Stimulated activated naive B cell treated with anti-CD40 and anti-IgM and Interleukin-4, amounts not matched to agents 10 μg/mL and 1 μg/mL and 100 μg/mL, for 72 hours (primary cell): ENCODE results near the gene FAM174A.
A peak's percentile ranks its signal among the peaks of the same experiment; 100 is the strongest.
"Not testable (repeated sequence)": the region's sequence is repeated elsewhere in the genome, so short reads cannot be mapped to it uniquely, and the experiment has no call there.

Experiments used
- ATAC-seq, 2 donors: fragments of 150-1000 bp; cut with Tn5 transposase; replicated peaks; 2 replicates each; pipeline ENCODE4 v1.10.0; 2021; ENCODE audit warnings: moderate library complexity in 1 of 2
- DNase-seq: peaks from one replicate; pipeline ENCODE4 v3.0.0; 2021
- H3K27ac Mint-ChIP-seq: one replicate; pipeline ENCODE4 v1.8.0; 2022; ENCODE audit warnings: mild to moderate bottlenecking, mixed read lengths
- H3K27me3 Mint-ChIP-seq, 2 donors: one replicate each; pipeline ENCODE4 v1.8.0; 2022; ENCODE audit warnings: mixed read lengths in 2 of 2
- H3K36me3 Mint-ChIP-seq, 2 donors: one replicate each; pipeline ENCODE4 v1.8.0; 2022; ENCODE audit warnings: mixed read lengths in 2 of 2, mild to moderate bottlenecking in 1 of 2
- H3K4me1 Mint-ChIP-seq, 2 donors: one replicate each; pipeline ENCODE4 v1.8.0; 2022; ENCODE audit warnings: mixed read lengths in 2 of 2, mild to moderate bottlenecking in 1 of 2
- H3K4me3 Mint-ChIP-seq, 2 donors: one replicate each; pipeline ENCODE4 v1.8.0; 2022; ENCODE audit warnings: mild to moderate bottlenecking in 2 of 2, mixed read lengths in 2 of 2, moderate library complexity in 1 of 2
- H3K9me3 Mint-ChIP-seq, 2 donors: one replicate each; pipeline ENCODE4 v1.8.0; 2022; ENCODE audit warnings: mixed read lengths in 2 of 2, mild to moderate bottlenecking in 1 of 2

The FAM174A gene

DNA sequence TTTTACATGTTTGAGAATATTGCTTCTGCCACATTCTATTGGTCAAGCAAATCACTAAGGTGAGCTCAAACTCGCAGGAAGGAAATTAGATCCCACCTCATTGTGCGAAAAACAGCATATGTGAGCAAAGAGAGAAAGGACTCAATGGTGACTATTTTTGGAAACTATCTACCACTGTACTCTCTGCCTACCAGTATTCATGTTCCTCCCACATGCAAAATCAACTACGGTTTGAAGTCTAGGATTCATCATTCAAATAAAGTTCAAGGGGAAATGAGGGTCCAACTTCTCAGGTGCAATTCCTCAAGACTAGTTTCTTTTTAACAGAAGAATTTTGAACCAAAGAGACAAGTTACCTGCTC lies 60.6 kb downstream of the FAM174A start:
- H3K9me3 Mint-ChIP-seq, result no peaks in the 10 kb centered on the region
- no peak overlapping the region for H3K4me3 Mint-ChIP-seq
- H3K27me3 Mint-ChIP-seq, result no peaks in the 10 kb centered on the region
- no peak for DNase-seq
- no peaks in the 10 kb centered on the region for H3K36me3 Mint-ChIP-seq
- no peak for ATAC-seq
- H3K27ac Mint-ChIP-seq, result no peak overlapping the region
- H3K4me1 Mint-ChIP-seq, result peaks cover 4 to 11% of the 10 kb centered on the region in 2 donors

DNA sequence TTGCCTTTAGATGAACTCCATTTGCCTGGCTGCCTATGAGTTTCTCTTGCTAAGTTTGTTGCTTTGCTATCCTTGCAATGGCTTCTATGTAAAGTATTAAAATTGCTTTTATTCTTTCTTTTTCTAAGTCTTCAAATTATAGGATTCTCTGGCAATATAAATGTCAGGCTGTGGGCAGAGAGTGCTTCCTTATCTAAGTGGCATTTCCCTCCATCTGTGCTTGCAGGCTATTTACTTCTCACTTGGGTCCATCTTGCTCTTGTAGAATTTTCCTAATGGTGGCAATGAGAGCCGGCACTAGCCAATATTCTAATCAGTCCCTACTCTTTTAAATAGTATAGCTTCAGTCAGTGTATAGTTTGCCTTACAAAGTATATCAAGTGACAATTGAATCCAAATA lies 63.3 kb downstream of the FAM174A start:
- ATAC-seq (no peak), DNase-seq (no peak)
- Mint-ChIP-seq H3K9me3 (no peaks in the 10 kb centered on the region), H3K36me3 (no peaks in the 10 kb centered on the region), H3K27me3 (no peaks in the 10 kb centered on the region), H3K27ac (no peak overlapping the region), H3K4me3 (no peak overlapping the region), H3K4me1 (peaks cover 4 to 11% of the 10 kb centered on the region in 2 donors)

DNA sequence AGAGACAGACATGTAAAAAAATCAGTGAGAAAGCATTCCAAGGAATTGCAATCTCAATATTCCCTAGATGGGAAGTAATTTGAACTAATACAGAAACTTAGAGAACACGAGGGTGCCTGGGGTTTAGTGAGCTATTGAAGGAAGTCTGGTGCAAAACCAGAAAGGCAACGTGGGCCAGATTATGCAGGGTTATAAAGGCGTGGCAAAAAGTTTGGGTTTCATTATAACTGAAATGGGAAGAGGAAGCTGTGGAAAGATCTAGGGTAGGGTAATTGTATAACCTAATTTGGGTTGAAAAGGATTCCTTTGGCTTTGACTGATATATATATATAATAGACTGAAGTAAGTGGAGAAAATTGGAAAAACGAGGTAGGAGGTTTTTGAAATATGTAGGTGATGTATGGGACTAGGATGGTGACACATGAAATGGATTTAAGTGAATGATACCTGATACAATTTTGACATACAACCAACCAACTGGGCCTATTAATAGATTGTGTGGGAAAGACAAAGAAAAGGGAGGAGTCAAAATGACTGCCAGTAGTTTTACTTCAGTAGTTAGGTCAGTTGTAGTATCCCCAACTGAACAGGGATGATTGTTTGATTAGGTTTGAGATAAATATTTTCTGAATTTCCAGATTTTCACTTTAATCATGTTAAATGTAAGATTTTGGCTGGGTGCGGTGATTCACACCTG lies 65.3 kb downstream of the FAM174A start:
- Mint-ChIP-seq H3K4me1 (peaks cover 4 to 11% of the 10 kb centered on the region in 2 donors), H3K27me3 (no peaks in the 10 kb centered on the region), H3K36me3 (no peaks in the 10 kb centered on the region), H3K27ac (no peak overlapping the region), H3K4me3 (no peak overlapping the region), H3K9me3 (no peaks in the 10 kb centered on the region)
- ATAC-seq (peak; percentile 62 to 64), DNase-seq (no peak)

DNA sequence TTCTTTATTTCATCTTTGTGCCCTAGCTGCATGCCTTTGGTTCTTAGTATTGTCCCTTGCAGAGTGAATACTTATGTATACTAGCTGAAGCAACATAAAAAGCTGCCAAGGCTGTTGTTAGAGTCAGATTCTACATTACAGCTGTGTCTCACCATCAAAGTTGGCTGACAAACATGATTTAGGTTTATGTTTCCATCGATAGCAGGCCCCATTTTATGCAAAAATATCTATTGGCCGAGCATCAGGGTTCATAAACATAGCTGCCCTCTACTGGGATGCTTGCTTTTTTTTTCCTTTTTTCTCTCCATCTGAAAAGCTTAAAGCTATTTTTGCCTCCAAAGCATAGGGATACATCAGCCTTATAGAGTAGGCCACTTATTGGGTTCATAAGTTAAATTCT lies 68.0 kb downstream of the FAM174A start:
- H3K9me3 Mint-ChIP-seq, result no peaks in the 10 kb centered on the region
- H3K27ac Mint-ChIP-seq, result no peak overlapping the region
- no peaks in the 10 kb centered on the region for H3K27me3 Mint-ChIP-seq
- no peak overlapping the region for H3K4me3 Mint-ChIP-seq
- H3K36me3 Mint-ChIP-seq, result no peaks in the 10 kb centered on the region
- ATAC-seq, result no peak
- peaks cover 4 to 11% of the 10 kb centered on the region in 2 donors for H3K4me1 Mint-ChIP-seq
- DNase-seq, result no peak

DNA sequence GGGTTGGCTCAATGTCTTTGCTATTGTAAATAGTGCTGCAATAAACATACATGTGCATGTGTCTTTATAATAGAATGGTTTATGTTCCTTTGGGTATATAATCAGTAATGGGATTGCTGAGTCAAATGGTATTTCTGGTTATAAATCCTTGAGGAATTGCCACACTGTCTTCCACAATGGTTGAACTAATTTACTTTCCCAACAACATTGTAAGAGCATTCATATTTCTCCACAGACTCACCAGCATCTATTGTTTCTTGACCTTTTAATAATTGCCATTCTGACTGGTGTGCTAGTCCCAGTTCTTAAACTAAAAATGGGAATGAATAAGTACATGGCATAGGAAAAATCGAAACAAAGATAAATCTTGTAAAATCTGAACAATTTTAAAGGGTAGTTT lies 68.8 kb downstream of the FAM174A start:
- H3K4me3 Mint-ChIP-seq, H3K27ac Mint-ChIP-seq, H3K9me3 Mint-ChIP-seq, H3K36me3 Mint-ChIP-seq, H3K27me3 Mint-ChIP-seq, ATAC-seq, DNase-seq: not testable (repeated sequence)
- peaks cover 4 to 11% of the 10 kb centered on the region in 2 donors for H3K4me1 Mint-ChIP-seq

DNA sequence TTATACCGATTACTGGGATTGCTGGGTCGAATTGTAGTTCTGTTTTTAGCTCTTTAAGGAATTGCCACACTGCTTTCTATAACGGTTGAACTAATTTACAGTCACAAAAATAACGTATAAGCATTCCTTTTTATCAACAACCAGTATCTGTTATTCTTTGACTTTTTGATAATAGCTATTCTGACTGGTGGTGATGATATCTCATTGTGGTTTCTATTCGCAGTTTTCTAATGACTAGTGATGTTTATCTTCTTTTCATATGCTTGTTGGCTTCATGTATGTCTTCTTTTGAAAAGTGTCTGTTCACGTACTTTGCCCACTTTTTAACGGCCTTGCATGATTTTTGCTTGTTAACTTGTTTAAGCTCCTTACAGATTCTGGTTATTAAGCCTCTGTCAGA lies 74.4 kb downstream of the FAM174A start:
- Mint-ChIP-seq H3K9me3 (no peaks in the 10 kb centered on the region), H3K4me3 (no peak overlapping the region), H3K27ac (no peak overlapping the region), H3K4me1 (peaks cover 0 to 5% of the 10 kb centered on the region in 2 donors), H3K36me3 (no peaks in the 10 kb centered on the region), H3K27me3 (peaks cover 0 to 11% of the 10 kb centered on the region in 2 donors)
- ATAC-seq, result no peak
- DNase-seq, result no peak

DNA sequence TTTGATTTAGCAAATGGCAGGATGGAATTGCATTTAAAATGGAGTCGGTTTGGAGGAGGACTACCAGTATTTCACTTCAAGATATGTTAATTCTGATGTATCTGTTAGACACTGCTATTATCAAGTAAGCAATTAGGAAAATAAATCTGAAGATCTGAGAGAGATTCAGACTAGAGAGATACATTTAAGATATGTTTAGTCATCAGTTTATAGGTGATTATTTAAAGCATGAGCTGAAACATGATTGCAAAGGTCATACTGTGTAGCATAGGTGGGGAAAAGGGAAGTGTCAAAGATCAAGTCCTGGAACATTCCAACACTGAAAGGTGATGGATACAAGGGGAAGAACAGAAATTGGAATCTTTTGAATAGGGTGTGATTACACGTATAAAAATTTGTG lies 79.1 kb downstream of the FAM174A start:
- Mint-ChIP-seq H3K27me3 (peaks cover 0 to 11% of the 10 kb centered on the region in 2 donors), H3K27ac (no peak overlapping the region), H3K4me1 (peaks cover 2 to 6% of the 10 kb centered on the region in 2 donors), H3K36me3 (no peaks in the 10 kb centered on the region), H3K4me3 (no peak overlapping the region), H3K9me3 (no peaks in the 10 kb centered on the region)
- DNase-seq (no peak), ATAC-seq (no peak)

DNA sequence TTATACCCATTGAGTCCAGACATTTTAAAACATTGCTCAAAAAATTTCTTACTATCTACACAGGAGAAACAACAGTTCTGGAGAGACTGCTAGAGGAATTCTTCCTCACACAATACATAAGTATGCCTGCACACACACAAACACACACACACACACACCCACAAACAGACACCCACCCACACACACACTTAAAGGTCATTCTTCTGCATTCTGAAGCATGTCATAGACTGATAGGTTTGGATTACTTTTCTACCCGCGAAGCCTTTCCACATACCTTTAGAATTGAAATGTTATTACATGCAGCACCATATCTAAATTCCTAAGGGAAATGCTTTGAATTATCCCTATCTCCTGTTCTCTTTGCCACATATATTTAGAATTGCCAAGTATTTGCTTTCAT lies 80.2 kb downstream of the FAM174A start:
- no peak overlapping the region for H3K4me3 Mint-ChIP-seq
- peaks cover 2 to 6% of the 10 kb centered on the region in 2 donors for H3K4me1 Mint-ChIP-seq
- H3K9me3 Mint-ChIP-seq, result no peaks in the 10 kb centered on the region
- DNase-seq (no peak), ATAC-seq (no peak)
- no peaks in the 10 kb centered on the region for H3K36me3 Mint-ChIP-seq
- H3K27me3 Mint-ChIP-seq, result peaks cover 0 to 11% of the 10 kb centered on the region in 2 donors
- no peak overlapping the region for H3K27ac Mint-ChIP-seq

DNA sequence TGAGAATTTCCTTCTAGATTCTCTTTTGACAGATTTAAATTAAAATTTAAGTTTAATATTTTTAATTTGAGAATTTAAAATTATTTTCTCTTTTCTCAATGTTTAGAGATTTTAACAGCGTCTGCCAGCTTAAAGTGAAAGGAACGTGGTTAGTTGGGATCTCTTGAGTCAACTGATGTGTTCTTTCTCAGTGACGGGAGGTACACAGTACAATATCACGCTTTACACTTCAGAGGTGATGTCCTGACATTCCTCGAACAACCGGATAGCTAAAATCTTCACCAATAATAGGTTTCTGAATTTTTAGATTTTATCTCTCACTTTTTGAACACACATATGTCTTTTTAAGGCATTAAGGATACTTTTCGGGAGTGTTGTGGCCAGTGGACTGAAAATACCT lies 81.1 kb downstream of the FAM174A start:
- no peak overlapping the region for H3K27ac Mint-ChIP-seq
- no peaks in the 10 kb centered on the region for H3K9me3 Mint-ChIP-seq
- H3K36me3 Mint-ChIP-seq, result no peaks in the 10 kb centered on the region
- peaks cover 2 to 6% of the 10 kb centered on the region in 2 donors for H3K4me1 Mint-ChIP-seq
- H3K27me3 Mint-ChIP-seq, result peaks cover 0 to 9% of the 10 kb centered on the region in 2 donors
- DNase-seq (no peak), ATAC-seq (no peak)
- H3K4me3 Mint-ChIP-seq, result no peak overlapping the region

DNA sequence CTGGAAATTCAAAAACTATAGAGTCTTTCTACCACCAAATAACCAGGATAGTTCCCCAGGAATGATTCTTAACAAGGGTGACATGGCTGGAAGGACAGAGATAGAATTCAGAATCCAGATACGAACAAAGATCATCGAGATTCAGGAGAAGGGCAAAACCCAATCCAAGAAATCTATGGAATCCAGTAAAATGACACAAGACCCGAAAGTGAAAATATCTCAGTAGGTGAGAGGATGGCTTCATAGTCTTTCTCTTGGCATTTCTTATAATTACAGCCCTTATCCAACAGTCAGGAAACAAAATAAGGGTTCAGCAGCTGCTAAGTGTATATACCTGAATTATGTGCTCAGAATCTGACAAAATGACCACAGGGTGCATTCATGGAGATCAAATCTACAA lies 81.8 kb downstream of the FAM174A start:
- peaks cover 2 to 6% of the 10 kb centered on the region in 2 donors for H3K4me1 Mint-ChIP-seq
- H3K4me3 Mint-ChIP-seq, result no peak overlapping the region
- no peaks in the 10 kb centered on the region for H3K9me3 Mint-ChIP-seq
- peaks cover 0 to 7% of the 10 kb centered on the region in 2 donors for H3K27me3 Mint-ChIP-seq
- DNase-seq (no peak), ATAC-seq (no peak)
- H3K36me3 Mint-ChIP-seq, result no peaks in the 10 kb centered on the region
- H3K27ac Mint-ChIP-seq, result no peak overlapping the region

DNA sequence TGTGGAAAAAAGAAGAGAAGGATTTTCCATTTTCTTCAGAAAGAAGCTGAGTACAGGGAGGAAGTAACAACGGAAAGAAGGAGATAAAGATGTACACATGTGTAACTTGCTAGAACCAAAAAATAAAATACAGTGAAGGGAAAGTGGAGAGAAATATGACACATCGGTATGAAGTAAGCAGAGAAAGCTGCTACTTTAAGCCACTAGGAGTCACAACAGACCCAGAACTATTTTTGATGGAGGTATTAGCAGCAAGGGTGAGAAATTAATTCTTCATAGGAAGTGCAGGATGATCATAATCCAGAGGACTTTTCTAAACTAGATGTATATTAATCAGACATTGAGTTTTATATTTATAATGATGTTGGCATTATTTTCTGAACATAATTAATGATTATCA lies 88.5 kb downstream of the FAM174A start:
- ATAC-seq, result peak; percentile 63 to 68
- Mint-ChIP-seq H3K4me3 (no peak overlapping the region), H3K27me3 (peaks cover 0 to 3% of the 10 kb centered on the region in 2 donors), H3K4me1 (peaks cover 3 to 5% of the 10 kb centered on the region in 2 donors), H3K36me3 (no peaks in the 10 kb centered on the region), H3K9me3 (no peaks in the 10 kb centered on the region), H3K27ac (no peak overlapping the region)
- no peak for DNase-seq

DNA sequence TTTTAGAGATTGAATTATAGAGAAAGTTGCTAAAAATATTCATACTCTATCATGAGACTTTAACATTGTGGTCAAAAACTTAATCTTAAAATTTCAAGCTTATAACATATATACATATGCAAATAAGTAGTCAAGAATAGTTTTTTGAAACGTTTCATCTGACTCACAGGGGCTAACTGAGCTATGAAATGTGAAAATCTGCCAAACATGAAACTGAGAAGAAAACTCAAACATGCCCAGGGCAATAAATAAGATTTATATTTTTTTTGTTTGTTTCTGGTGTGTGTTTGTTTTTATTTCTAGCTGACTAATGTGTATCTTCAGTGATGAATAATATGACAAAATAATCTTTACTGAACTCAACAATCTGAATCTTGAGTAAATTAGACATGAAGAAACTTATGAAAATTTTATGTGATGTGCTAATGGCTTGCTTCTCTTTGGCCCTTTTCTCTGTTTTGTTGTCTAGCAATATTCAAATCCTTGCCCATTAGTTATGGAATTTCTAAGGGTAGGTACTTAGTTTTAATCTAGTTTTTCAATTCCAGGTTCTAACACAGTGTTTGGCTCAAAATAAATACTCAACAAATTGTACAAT lies 99.9 kb downstream of the FAM174A start:
- Mint-ChIP-seq H3K27ac (no peak overlapping the region), H3K36me3 (no peaks in the 10 kb centered on the region), H3K4me3 (no peak overlapping the region), H3K27me3 (no peaks in the 10 kb centered on the region), H3K4me1 (no peaks in the 10 kb centered on the region), H3K9me3 (no peaks in the 10 kb centered on the region)
- ATAC-seq (no peak), DNase-seq (no peak)
